GM19238 (cell line): Measurements from ENCODE around the gene SUGCT.
"Not testable (repeated sequence)": the region's sequence is repeated elsewhere in the genome, so short reads cannot be mapped to it uniquely, and the experiment has no call there.

Experiments used
- DNase-seq: peaks from one replicate; pipeline ENCODE4 v3.0.0; 2011; ENCODE audit warnings: low spot score; ENCODE audit not compliant: insufficient read length

SUGCT gene

DNA sequence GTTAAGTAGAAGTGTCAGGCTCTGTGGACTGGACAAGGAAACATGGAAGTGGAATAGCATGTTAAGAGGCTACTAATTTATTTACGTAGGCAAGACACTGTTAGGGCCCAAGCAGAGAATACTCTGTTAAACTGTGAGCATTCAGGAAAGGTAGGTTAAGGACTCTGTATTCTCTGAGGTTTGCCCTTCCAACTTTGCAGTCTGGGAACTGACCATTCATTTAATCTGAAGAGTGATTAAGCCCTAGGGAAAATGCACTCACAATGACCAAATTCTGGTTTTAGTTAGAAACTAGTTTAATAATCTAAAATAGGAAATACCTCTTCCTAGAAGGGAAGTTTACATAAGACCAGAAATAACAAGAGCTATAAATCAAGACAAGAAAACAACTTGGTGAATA is 266.6 kb downstream of the SUGCT start:
- DNase-seq = no peak

DNA sequence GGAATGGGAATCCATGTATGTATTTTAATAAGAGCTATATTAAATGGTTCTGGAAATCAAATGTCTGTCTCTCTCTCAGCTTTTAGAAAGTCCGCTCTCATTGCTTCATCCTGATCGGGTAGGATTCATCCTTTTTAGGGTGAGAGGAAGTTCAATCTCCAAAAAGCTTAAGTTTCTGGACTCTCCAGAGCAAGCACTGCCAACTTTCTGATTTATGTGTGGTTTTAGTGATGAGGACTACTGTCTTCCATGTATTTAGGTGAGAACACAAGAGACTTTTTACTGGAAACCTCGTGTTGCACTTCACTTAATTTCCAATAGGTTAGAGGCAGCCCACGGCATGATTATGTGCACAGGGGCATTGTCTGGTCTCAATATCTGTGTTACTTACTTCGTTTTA is 267.9 kb downstream of the SUGCT start:
- DNase-seq = no peak

DNA sequence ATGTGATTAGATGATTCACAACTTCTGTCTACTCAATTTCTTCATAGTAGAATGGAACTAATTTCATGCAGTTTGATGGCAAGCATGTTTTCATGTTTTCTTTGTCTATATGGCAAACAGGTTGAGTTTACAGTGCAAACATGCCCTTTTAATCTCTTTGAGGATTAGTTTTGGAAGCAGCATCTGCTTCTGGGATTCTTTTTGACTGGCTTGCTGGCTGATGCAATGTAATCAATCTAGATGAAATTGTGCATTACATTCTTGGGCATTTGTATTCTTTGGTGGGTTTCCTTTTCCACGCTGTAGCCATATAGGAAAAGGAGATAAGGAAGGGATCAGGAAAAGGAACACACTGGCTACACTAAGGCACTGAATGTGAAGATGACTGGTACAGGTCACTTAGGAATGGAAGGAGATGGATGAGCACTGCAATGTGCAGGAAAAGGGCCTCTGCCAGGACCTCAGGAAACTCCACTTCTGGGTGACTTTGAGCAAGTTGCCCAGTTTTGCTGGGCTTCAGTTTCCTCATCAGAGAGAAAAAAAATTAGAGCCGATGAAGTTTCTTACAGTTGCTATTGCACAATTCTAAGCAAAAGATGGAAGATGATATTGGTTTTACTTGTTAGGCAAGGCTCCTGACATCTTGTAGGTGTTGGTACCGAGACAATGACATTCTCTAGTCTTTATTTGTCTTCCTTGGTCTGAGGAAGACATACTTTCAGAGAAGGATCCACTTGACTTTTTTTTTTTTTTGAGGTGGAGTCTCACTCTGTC is 269.1 kb downstream of the SUGCT start:
- DNase-seq = no peak

DNA sequence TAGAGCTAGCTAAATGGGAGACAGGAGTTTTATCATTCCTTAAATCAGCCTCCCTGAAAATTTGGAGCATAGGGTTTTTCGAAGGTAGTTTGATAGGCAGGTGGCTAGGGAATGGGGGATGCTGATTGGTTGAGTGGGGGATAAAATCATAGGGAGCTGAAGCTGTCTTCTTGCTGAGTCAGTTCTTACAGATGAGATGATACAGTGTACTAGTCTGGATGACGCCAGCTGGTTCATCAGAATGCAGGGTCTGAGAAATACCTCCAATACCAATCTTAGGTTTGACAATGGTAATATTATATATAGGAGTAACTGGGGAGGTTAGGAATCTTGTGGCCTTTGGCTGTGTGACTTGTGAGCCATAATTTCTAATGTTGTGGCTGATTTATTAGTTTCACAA is 271.2 kb downstream of the SUGCT start:
- no peak for DNase-seq

DNA sequence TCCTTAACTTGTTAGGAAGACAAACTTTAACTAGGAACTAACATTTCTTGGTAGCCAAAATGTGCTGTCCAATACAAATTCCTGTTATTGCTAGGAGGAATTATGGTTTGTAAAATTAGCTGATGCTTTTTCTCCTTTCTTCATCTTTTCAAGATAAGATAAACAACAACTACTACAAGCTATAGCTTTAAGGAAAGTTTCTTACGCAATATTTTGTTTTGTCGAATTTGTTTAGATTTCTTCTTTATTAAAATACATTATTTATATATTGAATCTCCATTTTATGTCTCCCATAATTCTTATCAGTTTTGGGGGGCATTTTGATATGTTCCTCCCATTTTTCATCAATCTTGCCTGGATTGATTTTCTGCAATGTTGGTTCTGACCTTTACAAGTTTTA is 277.5 kb downstream of the SUGCT start:
- DNase-seq = no peak

DNA sequence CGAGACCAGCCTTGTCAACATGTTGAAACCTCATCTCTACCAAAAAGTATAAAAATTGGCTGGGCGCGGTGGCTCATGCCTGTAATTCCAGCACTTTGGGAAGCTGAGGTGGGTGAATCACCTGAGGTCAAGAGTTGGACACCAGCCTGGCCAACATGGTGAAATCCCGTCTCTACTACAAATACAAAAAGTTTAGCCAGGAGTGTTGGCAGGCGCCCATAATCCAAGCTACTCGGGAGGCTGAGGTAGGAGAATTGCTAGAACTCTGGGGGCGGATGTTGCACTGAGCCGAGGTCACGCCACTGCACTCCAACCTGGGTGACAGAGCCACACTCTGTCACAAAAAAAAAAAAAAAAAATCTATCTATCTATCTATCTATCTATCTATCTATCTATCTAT is 279.9 kb downstream of the SUGCT start:
- not testable (repeated sequence) for DNase-seq

DNA sequence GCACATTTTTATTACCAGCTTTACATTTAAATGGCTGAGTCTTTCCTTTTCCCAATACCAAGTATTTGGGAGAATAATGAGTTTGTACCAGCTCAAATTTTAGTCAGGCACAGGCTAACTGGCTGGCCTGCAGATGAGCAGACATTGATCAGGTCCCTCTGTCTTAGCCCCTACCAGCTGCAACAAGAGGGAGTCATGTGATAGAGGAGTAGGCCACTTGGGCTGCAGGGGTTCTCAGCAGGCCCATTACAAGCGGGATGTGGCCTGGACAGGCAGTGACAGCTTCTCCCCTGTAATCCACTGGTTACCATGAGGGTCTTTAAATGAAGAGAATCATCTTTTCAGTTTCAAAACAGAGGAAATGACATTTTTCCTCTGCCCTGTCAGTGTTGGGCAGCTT is 283.6 kb downstream of the SUGCT start:
- DNase-seq = no peak

DNA sequence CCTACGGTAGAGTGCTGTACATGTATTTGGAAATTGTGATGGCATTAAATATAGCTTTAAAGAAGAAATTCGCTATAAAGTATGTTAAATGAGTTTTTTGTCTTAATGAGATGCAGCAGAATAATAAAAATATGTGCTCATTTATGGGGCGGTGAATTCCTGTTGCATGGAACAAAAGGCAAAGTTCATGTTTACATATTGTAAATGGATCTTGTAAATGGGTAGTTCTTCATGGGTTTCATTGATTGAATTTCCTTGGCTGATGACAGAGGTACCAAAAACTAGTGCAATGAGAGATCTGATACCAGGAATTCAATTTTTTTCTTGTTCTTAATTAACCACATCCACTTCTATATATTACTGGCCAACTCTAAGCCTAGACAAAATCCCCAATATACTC is 284.2 kb downstream of the SUGCT start:
- DNase-seq = no peak

DNA sequence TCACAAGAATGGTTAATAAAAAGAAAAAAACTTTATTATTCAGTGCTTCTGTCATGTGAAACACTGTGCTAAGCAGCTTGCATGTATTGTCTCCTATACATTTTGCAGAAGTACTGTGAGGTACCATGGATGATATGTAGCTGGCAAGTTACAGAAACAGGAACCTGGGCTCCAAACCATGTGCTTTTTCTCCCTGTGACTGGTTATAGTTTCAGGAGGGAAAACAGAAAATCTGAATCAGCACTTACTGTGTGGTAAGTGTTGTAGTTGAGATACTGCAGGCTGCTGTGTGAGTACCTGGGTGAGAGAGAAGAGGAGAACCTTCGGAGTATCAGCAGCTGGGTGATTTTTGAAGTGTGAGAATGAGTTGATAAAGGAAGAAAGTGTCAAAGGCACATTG is 285.0 kb downstream of the SUGCT start:
- no peak for DNase-seq

DNA sequence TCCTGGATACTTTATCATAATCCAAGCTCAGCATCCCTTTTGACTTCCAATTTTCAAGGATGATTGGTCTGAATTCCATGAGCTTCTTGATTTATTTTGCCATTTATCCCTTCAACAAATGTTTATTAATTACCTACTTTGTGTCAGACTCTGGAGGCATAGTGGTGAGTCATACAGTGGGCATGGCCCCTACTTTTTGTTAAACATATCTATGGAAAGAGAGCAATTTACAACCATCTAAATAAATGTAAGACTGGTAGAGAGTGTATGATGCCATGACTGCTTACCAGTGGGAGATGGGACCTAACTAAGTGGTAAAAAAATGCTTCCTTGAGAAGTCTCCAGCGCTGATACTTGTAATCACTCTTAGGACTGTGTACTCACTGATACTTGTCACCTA is 286.6 kb downstream of the SUGCT start:
- DNase-seq = no peak

DNA sequence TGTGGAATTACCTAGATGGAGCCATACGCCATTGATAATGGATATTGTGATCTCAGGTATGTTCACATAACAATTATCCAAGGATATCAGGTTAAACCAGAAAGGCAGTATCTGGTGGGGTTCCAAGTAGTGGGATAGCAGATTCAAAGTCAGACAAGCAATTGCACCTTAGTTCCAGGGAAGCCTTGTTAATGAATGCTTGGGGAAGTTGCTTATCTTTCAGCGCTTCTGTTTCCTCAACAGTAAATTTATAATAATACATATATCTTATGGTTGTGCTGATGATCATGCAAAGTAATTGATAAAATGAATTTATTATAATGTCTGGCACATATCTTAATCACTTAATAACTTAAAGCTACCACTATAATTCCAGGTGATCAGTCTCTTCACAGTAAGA is 290.9 kb downstream of the SUGCT start:
- DNase-seq = no peak

DNA sequence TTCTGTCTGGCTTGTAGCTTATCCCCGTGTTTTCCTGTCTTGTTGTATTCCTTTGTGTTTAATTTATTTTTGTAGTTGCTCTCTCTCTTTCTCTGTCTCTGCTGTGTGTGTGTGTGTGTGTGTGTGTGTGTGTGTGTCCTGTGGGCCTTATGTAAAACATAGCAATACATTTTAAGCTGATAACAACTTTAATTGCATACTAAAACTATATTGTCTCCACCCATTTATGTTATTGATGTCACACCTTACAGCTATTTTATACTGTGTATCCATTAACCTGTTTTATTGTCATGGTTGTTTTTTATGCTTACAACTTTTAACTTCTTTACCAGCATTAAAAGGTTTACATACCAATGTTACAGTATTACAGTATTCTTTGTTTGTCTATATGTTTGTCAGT is 293.6 kb downstream of the SUGCT start:
- DNase-seq = no peak

DNA sequence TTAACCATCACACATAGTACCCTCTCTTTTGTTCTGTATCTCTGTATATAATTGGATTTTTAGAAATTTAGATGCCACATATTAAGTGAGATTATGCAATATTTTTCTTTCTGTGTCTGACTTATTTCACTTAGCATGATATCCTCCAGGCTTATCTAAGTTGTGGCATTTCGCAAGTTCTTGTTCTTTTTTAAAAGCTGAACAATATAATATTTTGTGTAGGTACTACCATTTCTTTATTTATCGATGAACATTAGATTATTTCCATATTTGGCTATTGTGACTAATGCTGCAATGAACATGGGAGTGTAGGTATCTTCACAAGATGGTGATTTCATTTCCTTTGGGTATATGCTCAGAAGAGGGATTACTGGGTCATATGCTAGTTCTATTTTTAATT is 295.0 kb downstream of the SUGCT start:
- DNase-seq = no peak

DNA sequence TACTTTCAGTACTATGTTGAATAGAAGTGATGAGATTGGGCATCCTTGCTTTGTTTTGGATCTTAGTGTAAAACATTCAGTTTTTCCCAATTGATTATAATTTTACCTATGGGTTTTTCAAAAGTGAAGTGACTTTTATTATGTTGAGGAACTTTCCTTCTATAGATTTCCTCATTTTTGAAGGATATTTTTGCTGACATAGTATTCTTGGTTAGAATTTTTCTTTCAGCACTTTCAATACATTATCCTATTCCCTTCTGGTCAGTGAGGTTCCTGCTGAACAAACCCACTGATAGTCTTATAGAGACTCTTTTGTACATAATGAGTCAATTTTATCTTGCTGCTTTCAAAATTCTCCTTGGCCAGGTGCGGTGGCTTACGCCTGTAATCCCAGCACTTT is 297.2 kb downstream of the SUGCT start:
- DNase-seq = no peak

DNA sequence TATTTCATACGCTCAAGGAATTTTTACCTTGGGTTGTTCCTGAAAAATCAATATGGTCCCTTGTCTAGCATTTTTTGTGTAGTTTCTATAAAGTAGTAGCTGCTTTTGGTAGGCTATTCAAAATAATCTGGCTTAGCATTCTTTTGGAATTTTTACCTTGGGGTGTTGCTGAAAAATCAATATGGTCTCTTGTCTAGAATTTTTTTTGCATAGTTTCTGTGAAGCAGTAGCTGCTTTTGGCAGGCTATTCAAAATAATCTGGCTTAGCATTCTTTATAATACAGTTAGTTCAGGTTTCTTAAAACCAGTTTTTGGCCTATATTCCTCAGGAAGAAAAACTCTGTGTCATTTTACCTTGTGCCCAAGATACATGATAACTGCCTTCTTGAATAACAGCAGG is 301.9 kb downstream of the SUGCT start:
- no peak for DNase-seq

DNA sequence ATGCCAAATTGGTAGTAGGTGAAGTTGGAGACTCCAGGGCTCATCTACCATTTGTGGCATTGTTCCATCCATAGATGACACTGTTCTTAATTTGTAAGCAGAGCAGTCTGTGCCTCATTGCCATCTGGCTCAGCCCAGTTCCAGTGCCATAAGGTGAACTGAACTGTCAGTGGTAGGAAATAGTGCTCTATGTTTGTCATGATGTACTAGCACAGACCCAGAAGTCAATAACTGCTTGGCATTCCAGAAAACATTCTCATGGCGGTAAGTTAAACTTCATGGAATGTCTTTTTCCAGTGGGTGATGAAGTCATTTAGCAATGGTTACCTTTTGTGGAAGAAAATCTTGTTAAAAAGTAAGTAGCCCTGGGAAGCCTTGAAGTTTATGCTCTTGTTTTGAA is 302.7 kb downstream of the SUGCT start:
- no peak for DNase-seq

DNA sequence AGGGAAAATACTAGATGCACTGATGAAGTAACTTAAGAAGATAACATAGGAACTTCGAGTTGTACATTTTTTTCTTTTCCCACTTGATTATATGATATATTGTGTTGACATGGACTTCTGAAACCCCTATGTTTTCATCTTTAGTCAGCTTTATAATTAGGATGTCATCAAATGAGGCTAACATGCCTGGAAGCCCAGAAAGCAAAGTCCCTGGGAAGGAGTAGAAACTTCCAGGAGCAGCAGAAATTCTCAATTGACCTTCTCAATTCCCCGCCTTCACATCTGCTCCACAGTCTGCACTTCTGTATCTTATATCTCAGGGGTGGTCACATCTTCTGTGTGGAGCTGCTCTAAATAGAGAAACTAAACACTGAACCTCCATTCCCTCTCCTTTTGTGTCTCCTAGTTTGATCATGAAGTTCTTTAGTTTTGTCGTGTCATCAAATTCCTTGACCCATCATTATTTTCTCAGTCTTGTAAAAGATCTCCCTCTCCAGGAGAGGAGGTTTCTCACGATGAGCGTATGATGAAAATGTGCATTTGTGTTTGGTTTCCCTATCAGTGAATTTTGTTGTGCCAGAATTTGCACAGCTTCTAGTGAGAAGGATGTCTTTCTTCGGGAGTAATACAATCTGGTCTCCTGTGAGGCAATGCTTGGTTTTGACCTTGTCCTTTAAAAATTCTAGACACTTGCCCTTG is 303.3 kb downstream of the SUGCT start:
- DNase-seq = no peak

DNA sequence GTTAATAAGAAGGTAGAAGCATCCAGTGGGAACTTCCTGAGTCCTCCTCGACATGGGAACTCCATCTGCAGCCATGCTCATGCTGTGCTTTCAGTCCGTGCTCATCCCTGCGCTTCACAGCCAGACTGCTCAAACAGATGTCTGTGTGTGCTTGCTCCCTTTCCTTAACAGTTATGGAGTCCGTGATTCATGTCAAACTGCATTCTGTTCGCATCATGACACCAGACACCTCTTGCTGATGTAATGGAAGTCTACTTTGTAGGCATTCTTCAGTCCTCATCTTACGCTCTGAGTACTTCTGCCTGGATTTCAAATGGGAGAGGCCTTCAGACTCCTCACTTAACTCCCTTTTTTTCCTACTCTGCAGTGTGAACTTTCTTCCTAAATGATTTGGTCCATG is 304.9 kb downstream of the SUGCT start:
- no peak for DNase-seq

DNA sequence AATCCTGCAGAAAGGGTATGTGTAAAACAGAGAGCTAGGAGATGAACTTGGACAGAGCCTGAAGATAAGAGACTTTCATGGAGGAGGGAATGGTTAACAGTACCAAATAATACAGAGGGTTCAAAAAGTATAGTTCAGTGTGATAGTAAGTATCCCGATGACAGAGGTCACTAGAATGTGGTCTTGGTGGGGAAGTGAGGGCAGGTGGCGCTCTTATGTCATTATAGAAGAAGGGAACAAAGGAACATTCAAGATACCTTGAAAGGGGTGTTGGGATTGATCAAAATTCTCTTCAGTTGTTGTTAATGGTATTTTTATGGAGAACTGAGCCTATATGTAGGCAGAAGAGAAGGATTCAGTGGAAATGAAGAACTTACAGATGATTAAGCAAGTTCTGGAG is 312.5 kb downstream of the SUGCT start:
- DNase-seq = no peak

DNA sequence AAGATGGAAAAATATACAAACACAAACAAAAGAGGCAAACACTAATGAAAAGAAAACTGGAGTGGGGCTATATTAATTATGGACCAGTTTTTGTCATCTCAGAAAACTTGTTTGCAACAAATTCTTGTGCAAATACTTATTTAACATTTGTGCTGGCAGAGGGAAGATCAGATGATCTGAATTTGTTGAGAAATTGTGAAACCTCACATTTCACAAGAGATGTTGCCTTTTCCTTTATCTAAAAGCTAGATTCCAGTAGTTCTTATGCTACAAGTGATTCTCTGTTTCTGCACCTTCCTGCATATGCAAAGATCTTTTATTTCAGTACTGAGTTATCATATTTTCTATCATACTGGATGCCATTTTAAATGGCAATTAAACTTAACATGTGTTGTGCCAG is 320.7 kb downstream of the SUGCT start:
- DNase-seq = no peak

DNA sequence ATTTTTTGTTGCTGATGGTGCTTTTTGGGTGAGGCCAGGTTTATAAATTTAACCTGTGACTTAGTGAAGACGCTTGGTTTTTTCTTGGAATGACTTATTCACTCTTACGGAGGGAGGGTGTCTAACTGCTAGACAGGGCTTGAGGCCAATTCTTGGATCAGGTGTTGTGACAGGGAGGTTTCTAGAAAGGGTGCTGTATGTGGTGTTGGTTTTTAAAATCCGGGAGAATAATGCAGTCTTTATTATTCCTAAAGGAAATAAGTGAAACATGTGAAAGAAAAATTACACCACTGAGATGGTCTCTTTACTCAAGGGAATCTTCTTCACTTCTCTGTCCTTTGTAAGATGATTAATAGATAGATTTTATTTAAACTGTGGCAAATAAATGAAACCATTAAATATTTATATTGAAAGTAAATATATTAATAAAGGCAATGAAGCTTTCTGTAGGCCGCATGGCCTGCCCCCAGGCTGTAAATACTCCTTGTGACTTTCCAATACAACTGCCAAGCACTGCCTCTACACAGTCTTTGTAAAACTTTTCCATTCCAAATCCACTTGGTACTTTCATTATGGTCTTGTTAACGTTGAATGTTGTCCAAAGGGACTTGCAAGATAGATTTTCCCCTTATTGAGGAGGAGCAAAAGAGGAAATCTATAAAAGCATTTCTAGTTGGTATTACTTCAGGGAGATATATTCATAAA is 323.1 kb downstream of the SUGCT start:
- no peak for DNase-seq

DNA sequence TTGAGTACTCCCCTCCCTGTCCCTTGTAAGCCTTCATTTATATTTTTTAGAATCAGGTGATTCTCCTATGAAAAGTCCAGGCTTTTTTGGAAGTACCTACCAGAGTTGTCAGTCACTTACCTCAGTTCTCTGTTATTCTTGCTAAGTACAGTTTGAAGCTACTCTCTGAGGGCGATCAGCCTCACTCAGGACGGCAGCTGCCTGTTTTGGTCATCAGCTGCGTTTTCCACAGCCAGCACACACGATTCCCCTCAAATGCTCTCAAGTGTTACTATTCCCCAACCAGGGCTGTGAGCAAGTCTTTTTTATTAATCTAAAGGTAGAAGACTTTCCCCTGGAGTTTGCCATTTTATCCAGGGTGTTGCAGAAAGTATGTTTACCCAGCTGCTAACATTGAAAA is 328.6 kb downstream of the SUGCT start:
- no peak for DNase-seq
